ENCODE measurements around the gene KRTAP5-2.

Gene KRTAP5-2

GRCh38 chr11:1557904-1558774 lies 40.0 kb downstream of the KRTAP5-2 start:
- H3K9me3 ChIP-seq (ENCODE audit: insufficient read depth, low read depth, low read length): no peaks in the 10 kb centered on the region
- no peaks in the 10 kb centered on the region for H3K27me3 ChIP-seq (ENCODE audit: insufficient read depth, low read length, poor library complexity, severe bottlenecking)
- H4K20me1 ChIP-seq (ENCODE audit: insufficient read depth, low read length, poor library complexity, severe bottlenecking): no peaks in the 10 kb centered on the region
- no peaks in the 10 kb centered on the region for H3K79me2 ChIP-seq (ENCODE audit: insufficient read depth, low read length)
- no peak overlapping the region for H3K4me3 ChIP-seq (ENCODE audit: low read length, poor library complexity, severe bottlenecking)
- no peak for TF ChIP-seq EZH2phosphoT487 (IDR thresholded peaks at IDR 0.05; ENCODE audit: borderline replicate concordance)
- H2AFZ ChIP-seq (ENCODE audit: low read length): no peak overlapping the region
- no peak overlapping the region for H3K4me2 ChIP-seq (ENCODE audit: low read depth, low read length, poor library complexity, severe bottlenecking)
- no peaks in the 10 kb centered on the region for H3K36me3 ChIP-seq (ENCODE audit: insufficient read depth, low read length)
- H3K4me1 ChIP-seq (ENCODE audit: insufficient read depth, low read length, poor library complexity, severe bottlenecking): no peaks in the 10 kb centered on the region
- no peaks in the 10 kb centered on the region for H3K9me2 ChIP-seq (replicated peaks; ENCODE audit: low read depth, low read length)
- no peak overlapping the region for H3K9ac ChIP-seq (ENCODE audit: low read depth, low read length, poor library complexity, severe bottlenecking)
- H3F3A ChIP-seq (ENCODE audit: low read depth): no peaks in the 10 kb centered on the region

DNA sequence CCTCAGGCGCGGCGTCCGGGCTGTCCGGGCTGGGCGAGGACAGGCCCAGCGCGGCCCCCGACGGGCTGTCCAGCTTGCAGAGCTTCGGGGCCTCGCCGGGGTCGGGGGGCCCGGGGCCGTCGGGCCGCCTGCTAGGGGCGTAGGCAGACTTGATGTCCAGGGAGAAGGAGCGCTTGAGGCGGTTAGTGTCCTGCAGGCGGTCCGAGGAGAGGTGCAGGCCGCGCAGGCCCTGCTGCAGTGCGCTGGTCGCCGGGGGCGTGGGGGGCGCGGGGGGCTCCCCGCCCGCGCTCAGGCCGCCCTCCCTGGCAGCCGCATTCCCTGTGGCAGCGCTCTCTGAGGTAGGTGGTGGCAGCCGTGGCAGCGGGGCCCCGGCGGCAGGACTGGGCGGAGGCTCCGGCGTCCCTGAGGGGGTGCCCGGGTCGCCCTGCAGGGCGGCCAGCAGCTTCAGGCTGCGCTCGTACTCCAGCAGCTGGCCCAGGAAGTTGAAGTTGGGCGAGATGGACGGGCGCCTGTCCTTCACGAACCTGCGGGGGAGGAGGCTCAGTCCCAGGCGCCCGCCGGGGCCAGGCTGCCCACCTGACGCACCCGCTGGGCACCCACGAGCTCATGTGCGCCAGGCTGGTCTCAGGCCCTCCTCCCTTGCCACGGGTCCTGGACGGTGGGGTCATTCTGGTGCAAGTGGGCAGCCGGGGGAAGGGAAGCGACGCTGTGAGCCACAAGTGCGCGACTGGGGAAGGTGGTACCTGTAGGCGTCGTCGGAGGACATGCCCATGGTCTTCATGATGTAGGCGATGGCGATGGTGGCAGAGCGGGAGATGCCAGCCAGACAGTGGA lies 40.8 kb downstream of the KRTAP5-2 start:
- no peak overlapping the region for H3K9ac ChIP-seq (ENCODE audit: low read depth, low read length, poor library complexity, severe bottlenecking)
- H3F3A ChIP-seq (ENCODE audit: low read depth): no peaks in the 10 kb centered on the region
- H3K4me2 ChIP-seq (ENCODE audit: low read depth, low read length, poor library complexity, severe bottlenecking): no peak overlapping the region
- no peaks in the 10 kb centered on the region for H3K36me3 ChIP-seq (ENCODE audit: insufficient read depth, low read length)
- H3K9me3 ChIP-seq (ENCODE audit: insufficient read depth, low read depth, low read length): no peaks in the 10 kb centered on the region
- no peak overlapping the region for H2AFZ ChIP-seq (ENCODE audit: low read length)
- TF ChIP-seq CTCF (conservative IDR thresholded peaks at IDR 0.05; ENCODE audit: low read length) (no peak), EZH2phosphoT487 (IDR thresholded peaks at IDR 0.05; ENCODE audit: borderline replicate concordance) (no peak)
- H3K27me3 ChIP-seq (ENCODE audit: insufficient read depth, low read length, poor library complexity, severe bottlenecking): no peaks in the 10 kb centered on the region
- H3K9me2 ChIP-seq (replicated peaks; ENCODE audit: low read depth, low read length): no peaks in the 10 kb centered on the region
- H4K20me1 ChIP-seq (ENCODE audit: insufficient read depth, low read length, poor library complexity, severe bottlenecking): no peaks in the 10 kb centered on the region
- H3K4me1 ChIP-seq (ENCODE audit: insufficient read depth, low read length, poor library complexity, severe bottlenecking): no peaks in the 10 kb centered on the region
- H3K4me3 ChIP-seq (ENCODE audit: low read length, poor library complexity, severe bottlenecking): no peak overlapping the region
- no peaks in the 10 kb centered on the region for H3K79me2 ChIP-seq (ENCODE audit: insufficient read depth, low read length)

- H3K4me2 ChIP-seq (ENCODE audit: low read depth, low read length, poor library complexity, severe bottlenecking): no peak overlapping the region
- H3K9me3 ChIP-seq (ENCODE audit: insufficient read depth, low read depth, low read length): no peaks in the 10 kb centered on the region
- H3K9me2 ChIP-seq (replicated peaks; ENCODE audit: low read depth, low read length): no peaks in the 10 kb centered on the region
- no peak overlapping the region for H2AFZ ChIP-seq (ENCODE audit: low read length)
- H3K27me3 ChIP-seq (ENCODE audit: insufficient read depth, low read length, poor library complexity, severe bottlenecking): no peaks in the 10 kb centered on the region
- no peaks in the 10 kb centered on the region for H3K36me3 ChIP-seq (ENCODE audit: insufficient read depth, low read length)
- no peak overlapping the region for H3K9ac ChIP-seq (ENCODE audit: low read depth, low read length, poor library complexity, severe bottlenecking)
- H3K4me3 ChIP-seq (ENCODE audit: low read length, poor library complexity, severe bottlenecking): no peak overlapping the region
- TF ChIP-seq EZH2phosphoT487 (IDR thresholded peaks at IDR 0.05; ENCODE audit: borderline replicate concordance) (no peak), CTCF (conservative IDR thresholded peaks at IDR 0.05; ENCODE audit: low read length) (no peak)
- no peaks in the 10 kb centered on the region for H3F3A ChIP-seq (ENCODE audit: low read depth)
- H3K79me2 ChIP-seq (ENCODE audit: insufficient read depth, low read length): no peaks in the 10 kb centered on the region
- no peaks in the 10 kb centered on the region for H3K4me1 ChIP-seq (ENCODE audit: insufficient read depth, low read length, poor library complexity, severe bottlenecking)
- no peaks in the 10 kb centered on the region for H4K20me1 ChIP-seq (ENCODE audit: insufficient read depth, low read length, poor library complexity, severe bottlenecking)
Observed at GRCh38 chr11:1556278-1556902, 41.7 kb downstream of the KRTAP5-2 start.

Data from Loucy (cell line).